Activated naive CD4-positive, alpha-beta T cell treated with anti-CD3 and anti-CD28 coated beads for 36 hours (primary cell): Measurements from ENCODE around the gene UBE2Q1. TPM values are rescaled to one million over a fixed set of nuclear protein-coding genes. Genes with fewer than 3 reads are reported as not detected.

Experiments
- CTCF ChIA-PET: fragments of 350-600 bp; sonication (Branson Sonifier 250); formaldehyde crosslinking; loops from one replicate; lab custom pipeline; 2021; ENCODE audit warnings: antibody characterized with exemption; lab: Charles Lee
- DNase-seq: peaks from one replicate; pipeline ENCODE4 v3.0.0-alpha.2; 2020
- H3K27ac Mint-ChIP-seq: one replicate; pipeline ENCODE4 v1.8.0; 2021; ENCODE audit warnings: mild to moderate bottlenecking, mixed read lengths
- H3K27me3 Mint-ChIP-seq: one replicate; pipeline ENCODE4 v1.8.0; 2021; ENCODE audit warnings: low read depth, mixed read lengths
- H3K36me3 Mint-ChIP-seq: one replicate; pipeline ENCODE4 v1.8.0; 2021; ENCODE audit warnings: low read depth, mixed read lengths
- H3K4me1 Mint-ChIP-seq: one replicate; pipeline ENCODE4 v1.8.0; 2021; ENCODE audit warnings: low read depth, mixed read lengths
- H3K4me3 Mint-ChIP-seq: one replicate; pipeline ENCODE4 v1.8.0; 2021; ENCODE audit warnings: mild to moderate bottlenecking, moderate library complexity, mixed read lengths
- H3K9me3 Mint-ChIP-seq: one replicate; pipeline ENCODE4 v1.8.0; 2021; ENCODE audit warnings: mixed read lengths
- intact Hi-C: fragments of 100-400 bp; cut with micrococcal nuclease; formaldehyde crosslinking; loops from one replicate; pipeline ENCODE4 v1.15.1; 2023
- total RNA-seq, 2 experiments: library from RNA; stranded (reverse); gene quantifications; one replicate each; pipeline ENCODE4 v1.2.3, GENCODE V29; 2021

Gene UBE2Q1
- total RNA-seq, 2 experiments from 2014 or later: 79.2 to 84.6 TPM

GRCh38 chr1:154575147-154575927, 16.9 kb upstream of the UBE2Q1 start:
- CTCF ChIA-PET: interaction anchor here (0.6 to 2.9 kb wide), 2 partner anchors 15 to 163 kb away, joined by 3 to 15 read pairs; no protein-coding TSS in a partner anchor
- Mint-ChIP-seq H3K9me3 (no peaks in the 10 kb centered on the region), H3K27ac (no peak overlapping the region), H3K36me3 (peaks cover 11% of the 10 kb centered on the region), H3K27me3 (no peaks in the 10 kb centered on the region), H3K4me1 (no peaks in the 10 kb centered on the region), H3K4me3 (no peak overlapping the region)
- no peak for DNase-seq
- intact Hi-C loops: no loop called here

GRCh38 chr1:154574716-154575115, 16.3 kb upstream of the UBE2Q1 start:
- H3K27ac Mint-ChIP-seq: no peak overlapping the region
- no peaks in the 10 kb centered on the region for H3K4me1 Mint-ChIP-seq
- no peak for DNase-seq
- intact Hi-C loops: no loop called here
- peaks cover 9% of the 10 kb centered on the region for H3K36me3 Mint-ChIP-seq
- peaks cover 3% of the 10 kb centered on the region for H3K27me3 Mint-ChIP-seq
- no peak overlapping the region for H3K4me3 Mint-ChIP-seq
- CTCF ChIA-PET: interaction anchor here (0.6 to 2.9 kb wide), 2 partner anchors 14 to 163 kb away, joined by 3 to 15 read pairs; no protein-coding TSS in a partner anchor
- H3K9me3 Mint-ChIP-seq: no peaks in the 10 kb centered on the region

- CTCF ChIA-PET: interaction anchor here (1.4 kb wide), 1 partner anchor 13 kb away, joined by 7 read pairs; no protein-coding TSS in a partner anchor
- no peaks in the 10 kb centered on the region for H3K9me3 Mint-ChIP-seq
- intact Hi-C loops: no loop called here
- peaks cover 6% of the 10 kb centered on the region for H3K27me3 Mint-ChIP-seq
- no peaks in the 10 kb centered on the region for H3K4me1 Mint-ChIP-seq
- DNase-seq: no peak
- no peak overlapping the region for H3K4me3 Mint-ChIP-seq
- H3K27ac Mint-ChIP-seq: no peak overlapping the region
- H3K36me3 Mint-ChIP-seq: peaks cover 1% of the 10 kb centered on the region
Measured at GRCh38 chr1:154573168-154573510, 14.7 kb upstream of the UBE2Q1 start.

GRCh38 chr1:154572468-154573167, 14.2 kb upstream of the UBE2Q1 start:
- Mint-ChIP-seq H3K27me3 (peaks cover 8% of the 10 kb centered on the region), H3K4me3 (no peak overlapping the region), H3K9me3 (no peaks in the 10 kb centered on the region), H3K27ac (no peak overlapping the region), H3K36me3 (no peaks in the 10 kb centered on the region), H3K4me1 (peaks cover 4% of the 10 kb centered on the region)
- intact Hi-C loops: no loop called here
- CTCF ChIA-PET: interaction anchor here (1.4 kb wide), 1 partner anchor 13 kb away, joined by 7 read pairs; no protein-coding TSS in a partner anchor
- DNase-seq: no peak

GRCh38 chr1:154571964-154572288, 13.5 kb upstream of the UBE2Q1 start:
- H3K9me3 Mint-ChIP-seq: no peaks in the 10 kb centered on the region
- peaks cover 12% of the 10 kb centered on the region for H3K27me3 Mint-ChIP-seq
- peaks cover 7% of the 10 kb centered on the region for H3K4me1 Mint-ChIP-seq
- H3K4me3 Mint-ChIP-seq: no peak overlapping the region
- no peaks in the 10 kb centered on the region for H3K36me3 Mint-ChIP-seq
- DNase-seq: no peak
- CTCF ChIA-PET: no interaction called here
- H3K27ac Mint-ChIP-seq: no peak overlapping the region
- intact Hi-C loops: no loop called here

- DNase-seq: no peak
- no peaks in the 10 kb centered on the region for H3K9me3 Mint-ChIP-seq
- intact Hi-C loops: no loop called here
- no peaks in the 10 kb centered on the region for H3K36me3 Mint-ChIP-seq
- CTCF ChIA-PET: no interaction called here
- peaks cover 15% of the 10 kb centered on the region for H3K27me3 Mint-ChIP-seq
- no peak overlapping the region for H3K27ac Mint-ChIP-seq
- H3K4me1 Mint-ChIP-seq: peaks cover 7% of the 10 kb centered on the region
- H3K4me3 Mint-ChIP-seq: no peak overlapping the region
Measured at GRCh38 chr1:154571244-154571963, 12.9 kb upstream of the UBE2Q1 start.

- no peak overlapping the region for H3K27ac Mint-ChIP-seq
- no peaks in the 10 kb centered on the region for H3K36me3 Mint-ChIP-seq
- peaks cover 16% of the 10 kb centered on the region for H3K27me3 Mint-ChIP-seq
- peaks cover 7% of the 10 kb centered on the region for H3K4me1 Mint-ChIP-seq
- no peaks in the 10 kb centered on the region for H3K9me3 Mint-ChIP-seq
- intact Hi-C loops: no loop called here
- CTCF ChIA-PET: interaction anchor here (0.6 kb wide), 1 partner anchor 161 kb away, joined by 3 read pairs; no protein-coding TSS in a partner anchor
- no peak overlapping the region for H3K4me3 Mint-ChIP-seq
- DNase-seq: no peak
Measured at GRCh38 chr1:154568157-154568815, 9.8 kb upstream of the UBE2Q1 start.

GRCh38 chr1:154567386-154568156, 9.1 kb upstream of the UBE2Q1 start, which contains the start of gene CHRNB2:
Gene CHRNB2 (plus strand): TSS chr1:154567778. CDS start chr1:154568045, 267 bp downstream.
- peak; percentile 71 for DNase-seq
- CTCF ChIA-PET: interaction anchor here (0.6 kb wide), 1 partner anchor 162 kb away, joined by 3 read pairs; no protein-coding TSS in a partner anchor
- intact Hi-C loops: no loop called here
- H3K36me3 Mint-ChIP-seq: no peaks in the 10 kb centered on the region
- H3K9me3 Mint-ChIP-seq: no peaks in the 10 kb centered on the region
- peak within 1 kb of the TSS; percentile 49 for H3K4me3 Mint-ChIP-seq
- peaks cover 16% of the 10 kb centered on the region for H3K27me3 Mint-ChIP-seq
- H3K4me1 Mint-ChIP-seq: peaks cover 7% of the 10 kb centered on the region
- H3K27ac Mint-ChIP-seq: no peak within 1 kb of the TSS

GRCh38 chr1:154565876-154566275, 7.4 kb upstream of the UBE2Q1 start:
- Mint-ChIP-seq H3K9me3 (no peaks in the 10 kb centered on the region), H3K4me3 (no peak overlapping the region), H3K27ac (no peak overlapping the region), H3K36me3 (no peaks in the 10 kb centered on the region), H3K27me3 (peaks cover 16% of the 10 kb centered on the region), H3K4me1 (peaks cover 7% of the 10 kb centered on the region)
- CTCF ChIA-PET: no interaction called here
- DNase-seq: no peak
- intact Hi-C loops: no loop called here

GRCh38 chr1:154559466-154560044, 1.1 kb upstream of the UBE2Q1 start:
- Mint-ChIP-seq H3K36me3 (peaks cover 18% of the 10 kb centered on the region), H3K9me3 (no peaks in the 10 kb centered on the region), H3K4me3 (peak overlapping the region; percentile 91), H3K27ac (peak overlapping the region; percentile 92), H3K4me1 (peaks cover 28% of the 10 kb centered on the region), H3K27me3 (no peaks in the 10 kb centered on the region)
- intact Hi-C loops: loop anchor here (1.0 to 5.0 kb wide), 13 partner anchors 50 to 525 kb away; partner anchors contain the start of genes KCNN3 and PMVK
- CTCF ChIA-PET: interaction anchor here (0.7 to 2.4 kb wide), 43 partner anchors 11 to 798 kb away, joined by 3 to 18 read pairs (median 4); partner anchors contain the start of gene PMVK
- peak; percentile 92 for DNase-seq
